Measurements from ENCODE around the gene CSTF2T. TPM values are rescaled to one million over a fixed set of nuclear protein-coding genes. Genes with fewer than 3 reads are reported as not detected.

The CSTF2T gene
- total and polyA plus RNA-seq, 7 donors, result 7.4 to 34.5 (median 21.0) TPM

DNA sequence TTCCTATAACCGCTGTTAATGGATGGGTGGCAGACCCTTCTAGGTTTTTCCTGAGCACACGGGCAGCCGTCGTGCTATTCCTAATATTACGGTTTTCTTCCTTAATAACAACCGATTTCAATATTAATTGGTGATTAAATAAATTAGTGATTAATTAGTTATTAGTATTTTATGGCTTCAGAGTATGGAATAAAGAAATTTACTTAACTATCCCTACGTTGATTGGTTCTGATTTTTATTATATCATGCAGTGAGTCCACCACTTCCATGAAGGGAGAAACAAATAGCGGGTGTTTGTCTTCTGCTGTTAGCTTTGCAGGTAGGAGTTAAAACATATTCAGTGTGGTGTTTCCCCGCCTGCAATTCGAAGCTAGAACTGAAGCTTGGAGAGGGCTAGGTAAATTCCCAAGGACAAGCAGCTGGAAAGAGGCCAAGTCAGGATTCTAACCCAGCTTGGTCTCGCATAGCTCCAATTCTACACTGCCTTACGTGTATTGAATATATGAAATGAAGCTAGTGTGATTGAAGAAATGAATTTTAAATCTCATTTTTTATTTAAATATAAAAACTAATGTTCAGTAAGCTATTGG is 928 bp upstream of the CSTF2T start:
- WGBS, 3 donors, result 8 to 13% (median 9%) methylated on average over 12 of the region's 12 CpGs
- ATAC-seq (peak; percentile 27 to 48 (median 38)), DNase-seq (no peak)
- Histone ChIP-seq H3K27ac (peak overlapping the region; percentile 98), H3K9me3 (no peaks in the 10 kb centered on the region), H3K36me3 (ENCODE audit: insufficient read depth in 1 of 2, low read depth in 1 of 2) (no peaks in the 10 kb centered on the region), H3K27me3 (ENCODE audit: insufficient read depth in 3 of 3, low read length in 2 of 3) (no peaks in the 10 kb centered on the region), H3K4me3 (peak overlapping the region; percentile 94), H3K4me1 (peaks cover 34% of the 10 kb centered on the region)
- intact Hi-C loops (cut with DNase I), result loop anchor here in 1 of 2 donors (5.0 kb wide), 2 partner anchors 157 to 262 kb away; no protein-coding TSS in a partner anchor
- TF ChIP-seq, protein P1, sequence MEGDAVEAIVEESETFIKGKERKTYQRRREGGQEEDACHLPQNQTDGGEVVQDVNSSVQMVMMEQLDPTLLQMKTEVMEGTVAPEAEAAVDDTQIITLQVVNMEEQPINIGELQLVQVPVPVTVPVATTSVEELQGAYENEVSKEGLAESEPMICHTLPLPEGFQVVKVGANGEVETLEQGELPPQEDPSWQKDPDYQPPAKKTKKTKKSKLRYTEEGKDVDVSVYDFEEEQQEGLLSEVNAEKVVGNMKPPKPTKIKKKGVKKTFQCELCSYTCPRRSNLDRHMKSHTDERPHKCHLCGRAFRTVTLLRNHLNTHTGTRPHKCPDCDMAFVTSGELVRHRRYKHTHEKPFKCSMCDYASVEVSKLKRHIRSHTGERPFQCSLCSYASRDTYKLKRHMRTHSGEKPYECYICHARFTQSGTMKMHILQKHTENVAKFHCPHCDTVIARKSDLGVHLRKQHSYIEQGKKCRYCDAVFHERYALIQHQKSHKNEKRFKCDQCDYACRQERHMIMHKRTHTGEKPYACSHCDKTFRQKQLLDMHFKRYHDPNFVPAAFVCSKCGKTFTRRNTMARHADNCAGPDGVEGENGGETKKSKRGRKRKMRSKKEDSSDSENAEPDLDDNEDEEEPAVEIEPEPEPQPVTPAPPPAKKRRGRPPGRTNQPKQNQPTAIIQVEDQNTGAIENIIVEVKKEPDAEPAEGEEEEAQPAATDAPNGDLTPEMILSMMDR (IDR thresholded peaks at IDR 0.05), result no peak

DNA sequence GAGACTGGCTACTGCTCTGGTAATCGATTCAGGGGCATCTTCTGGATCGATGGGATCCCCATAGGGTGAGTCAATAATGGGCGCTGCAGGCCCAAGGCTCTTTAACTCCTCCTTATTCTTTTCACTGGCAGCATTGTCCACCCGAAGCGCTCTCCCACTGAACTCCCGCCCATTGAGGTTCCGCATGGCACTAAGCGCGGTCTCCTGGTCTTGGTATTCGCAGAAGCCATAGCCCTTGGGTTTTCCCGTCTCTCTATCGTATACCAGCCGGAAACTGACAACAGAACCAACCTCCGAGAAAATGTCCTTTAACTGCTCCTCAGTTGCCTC is 285 bp downstream of the CSTF2T start:
- 0 to 2% (median 0%) methylated on average over 14 of the region's 14 CpGs for WGBS, 3 donors
- DNase-seq (no peak), ATAC-seq (peak; percentile 25 to 61 (median 35))
- intact Hi-C loops (cut with DNase I), result loop anchor here in 1 of 2 donors (10.0 kb wide), 1 partner anchor 516 kb away; no protein-coding TSS in a partner anchor
- peak overlapping the region; percentile 94 for H3K4me3 ChIP-seq
- peaks cover 44% of the 10 kb centered on the region for H3K4me1 ChIP-seq
- H3K27ac ChIP-seq, result peak overlapping the region; percentile 98
- TF ChIP-seq, protein P1 (IDR thresholded peaks at IDR 0.05), result no peak
- no peaks in the 10 kb centered on the region for H3K36me3 ChIP-seq (ENCODE audit: insufficient read depth in 1 of 2, low read depth in 1 of 2)
- H3K27me3 ChIP-seq (ENCODE audit: insufficient read depth in 3 of 3, low read length in 2 of 3), result no peaks in the 10 kb centered on the region
- H3K9me3 ChIP-seq, result no peaks in the 10 kb centered on the region

DNA sequence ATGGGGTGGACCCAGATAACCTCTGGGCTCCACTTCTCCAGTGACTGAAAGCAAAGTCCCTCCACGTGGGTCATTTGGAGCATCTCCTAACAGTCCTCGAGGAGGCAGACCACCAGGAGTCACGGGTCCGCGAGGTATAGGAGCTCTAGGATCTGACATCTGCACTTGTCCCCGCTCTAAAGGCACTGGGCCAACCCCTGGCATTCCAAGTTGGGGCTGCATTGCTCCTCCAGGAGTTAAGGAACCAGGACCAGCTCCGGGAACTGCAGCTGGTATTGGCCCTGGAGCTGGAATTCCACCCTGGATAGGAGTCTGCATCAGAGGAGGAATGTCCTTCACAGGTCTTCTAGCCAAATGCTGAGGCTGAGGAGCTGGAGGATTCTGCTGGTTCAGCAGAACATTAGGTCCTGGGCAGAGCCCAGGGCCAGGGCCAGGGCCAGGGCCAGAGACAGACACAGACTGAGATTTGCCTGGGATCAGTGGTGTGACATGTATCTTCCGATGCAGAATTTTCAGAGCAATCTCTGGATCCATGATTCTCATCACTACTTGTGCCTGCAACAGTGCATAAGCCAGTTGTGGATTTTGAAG is 827 bp downstream of the CSTF2T start:
- 34 to 56% (median 43%) methylated on average over 8 of the region's 8 CpGs for WGBS, 3 donors
- peaks cover 48% of the 10 kb centered on the region for H3K4me1 ChIP-seq
- intact Hi-C loops (cut with DNase I), result loop anchor here in 1 of 2 donors (10.0 kb wide), 1 partner anchor 516 kb away; no protein-coding TSS in a partner anchor
- peak in 1 of 2 donors; percentile 50 for DNase-seq
- peak overlapping the region; percentile 94 for H3K4me3 ChIP-seq
- TF ChIP-seq, protein P1 (IDR thresholded peaks at IDR 0.05), result no peak
- H3K9me3 ChIP-seq, result no peaks in the 10 kb centered on the region
- no peaks in the 10 kb centered on the region for H3K36me3 ChIP-seq (ENCODE audit: insufficient read depth in 1 of 2, low read depth in 1 of 2)
- no peaks in the 10 kb centered on the region for H3K27me3 ChIP-seq (ENCODE audit: insufficient read depth in 3 of 3, low read length in 2 of 3)
- peak; percentile 15 to 69 (median 52) for ATAC-seq
- peak overlapping the region; percentile 98 for H3K27ac ChIP-seq

DNA sequence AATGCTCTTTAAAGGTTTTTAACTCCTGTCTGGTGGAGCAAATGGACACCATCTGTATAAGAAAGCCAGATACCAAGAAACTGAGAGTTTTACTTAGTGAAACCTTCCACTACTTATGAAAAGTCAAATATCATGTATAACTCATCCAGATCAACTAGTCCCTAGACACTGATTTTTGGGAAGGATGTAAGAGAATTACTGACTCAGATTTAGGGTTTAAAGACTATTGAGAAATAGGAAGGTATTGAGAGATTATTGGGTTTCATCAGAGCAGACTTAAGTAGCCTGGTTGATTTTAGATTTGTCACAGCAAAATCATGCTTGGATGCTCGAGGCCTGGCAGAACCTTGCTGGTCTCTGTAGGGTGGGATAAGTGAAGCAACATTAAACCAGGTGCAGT is 3.1 kb downstream of the CSTF2T start:
- Histone ChIP-seq H3K27me3 (ENCODE audit: insufficient read depth in 3 of 3, low read length in 2 of 3) (no peaks in the 10 kb centered on the region), H3K4me1 (peaks cover 48% of the 10 kb centered on the region), H3K36me3 (ENCODE audit: insufficient read depth in 1 of 2, low read depth in 1 of 2) (no peaks in the 10 kb centered on the region), H3K27ac (peak overlapping the region; percentile 59), H3K9me3 (no peaks in the 10 kb centered on the region), H3K4me3 (peak overlapping the region; percentile 94)
- 34 to 36% (median 35%) methylated on average over 1 of the region's 1 CpG for WGBS, 3 donors
- TF ChIP-seq, protein P1 (IDR thresholded peaks at IDR 0.05), result no peak
- no peak for ATAC-seq
- intact Hi-C loops (cut with DNase I), result loop anchor here in 1 of 2 donors (10.0 kb wide), 1 partner anchor 519 kb away; no protein-coding TSS in a partner anchor
- no peak for DNase-seq

All from psoas muscle (tissue), 8 donors.